SK-N-SH (cell line): ENCODE results near the gene PRKCD. TPM values are rescaled to one million over a fixed set of nuclear protein-coding genes. Genes with fewer than 3 reads are reported as not detected.

ENCODE experiments used
- CTCF ChIA-PET: fragments of 300-600, 350-600 bp; formaldehyde crosslinking; extraction: SDS; loops from one replicate; lab custom pipeline; 2021; lab: Yijun Ruan, JAX
- POLR2A ChIA-PET: fragments of 350-600 bp; sonication (Branson Sonifier 250); formaldehyde crosslinking; extraction: SDS; loops from one replicate; lab custom pipeline; 2020; ENCODE audit warnings: antibody characterized with exemption, inconsistent platforms; lab: Yijun Ruan, JAX
- DNase-seq: peaks from one replicate; pipeline ENCODE4 v3.0.0; 2012
- H2AFZ ChIP-seq: fragments of 200-600 bp; sonication (generic); 2 replicates; pipeline ENCODE4 v1.8.1; 2016; ENCODE audit warnings: antibody characterized with exemption, mild to moderate bottlenecking, low read depth
- H3F3A ChIP-seq: fragments of 200-600 bp; sonication (generic); replicated peaks from 2 replicates; pipeline ENCODE3; 2016; ENCODE audit warnings: antibody characterized with exemption, mild to moderate bottlenecking; ENCODE audit not compliant: insufficient read depth
- H3K27ac ChIP-seq, 2 experiments: fragments of 200-500 bp in 1 of 2; fragments of 200-600 bp in 1 of 2; sonication (Bioruptor generic) in 1 of 2; sonication (generic), shearing (Covaris generic) in 1 of 2; 2 replicates each; pipeline versions ENCODE4 v1.5.1 to v1.6.1; 2014 to 2016; ENCODE audit warnings: low read depth in 2 of 2, inconsistent platforms in 1 of 2, low read length in 1 of 2, mild to moderate bottlenecking in 1 of 2, mixed read lengths in 1 of 2
- H3K27me3 ChIP-seq: fragments of 200-600 bp; sonication (generic), shearing (Covaris generic); 2 replicates; pipeline ENCODE4 v1.6.1; 2016; ENCODE audit warnings: mixed run types; ENCODE audit not compliant: insufficient read depth
- H3K36me3 ChIP-seq, 2 experiments: fragments of 200-500 bp in 1 of 2; fragments of 200-600 bp in 1 of 2; sonication (Bioruptor generic) in 1 of 2; sonication (generic) in 1 of 2; replicated peaks in 1 of 2; 2 replicates each; pipeline versions ENCODE3 to v1.5.1; 2014 to 2016; ENCODE audit warnings: low read length in 1 of 2, mild to moderate bottlenecking in 1 of 2; ENCODE audit not compliant: insufficient read depth in 2 of 2, control insufficient read depth in 1 of 2
- H3K4me1 ChIP-seq, 2 experiments: fragments of 200-500 bp in 1 of 2; fragments of 200-600 bp in 1 of 2; sonication (Bioruptor generic) in 1 of 2; sonication (generic), shearing (Covaris generic) in 1 of 2; 2 replicates each; pipeline versions ENCODE4 v1.5.1 to v1.6.1; 2014 to 2016; ENCODE audit warnings: low read depth in 1 of 2, low read length in 1 of 2, mixed run types in 1 of 2; ENCODE audit not compliant: insufficient read depth in 2 of 2, control insufficient read depth in 1 of 2
- H3K4me2 ChIP-seq: fragments of 200-600 bp; sonication (generic), shearing (Covaris generic); 2 replicates; pipeline ENCODE4 v1.6.1; 2017; ENCODE audit warnings: mixed run types
- H3K4me3 ChIP-seq, 2 experiments: fragments of 200-500 bp in 1 of 2; fragments of 200-600 bp in 1 of 2; sonication (Bioruptor generic) in 1 of 2; sonication (generic), shearing (Covaris generic) in 1 of 2; 2 replicates each; pipeline versions ENCODE4 v1.5.1 to v1.8.1; 2014 to 2016; ENCODE audit warnings: low read depth in 2 of 2, inconsistent platforms in 1 of 2, low read length in 1 of 2, mild to moderate bottlenecking in 1 of 2, mixed read lengths in 1 of 2, moderate library complexity in 1 of 2
- H3K79me2 ChIP-seq: fragments of 200-600 bp; sonication (generic); 2 replicates; pipeline ENCODE4 v1.8.1; 2017; ENCODE audit warnings: mild to moderate bottlenecking; ENCODE audit not compliant: insufficient read depth
- H3K9ac ChIP-seq: fragments of 200-600 bp; sonication (generic); 2 replicates; pipeline ENCODE4 v1.6.1; 2017; ENCODE audit warnings: mixed run types
- H3K9me2 ChIP-seq: fragments of 200-600 bp; sonication (generic); 2 replicates; pipeline ENCODE4 v1.6.1; 2017; ENCODE audit warnings: mixed run types
- H3K9me3 ChIP-seq: fragments of 200-600 bp; sonication (generic); 2 replicates; pipeline ENCODE4 v1.6.1; 2017; ENCODE audit warnings: mixed run types, mild to moderate bottlenecking, moderate library complexity
- H4K20me1 ChIP-seq: fragments of 200-600 bp; sonication (generic); 2 replicates; pipeline ENCODE4 v1.6.1; 2017; ENCODE audit warnings: mild to moderate bottlenecking, mixed run types; ENCODE audit not compliant: insufficient read depth
- EP300 ChIP-seq, 2 experiments: IDR thresholded peaks; 2 replicates each; pipeline versions ENCODE4 v1.4.0 to v1.6.1; 2012; ENCODE audit warnings: borderline replicate concordance in 1 of 2, low read depth in 1 of 2, low read length in 1 of 2
- EZH2phosphoT487 ChIP-seq: fragments of 200-600 bp; sonication (generic); IDR thresholded peaks from 2 replicates; pipeline ENCODE4 v1.6.1; 2017; ENCODE audit warnings: low read depth, mixed run types, mild to moderate bottlenecking, antibody characterized with exemption, moderate library complexity, borderline replicate concordance
- FOSL2 ChIP-seq: IDR thresholded peaks from 2 replicates; pipeline ENCODE4 v1.4.0; 2012; ENCODE audit warnings: low read depth, mild to moderate bottlenecking, moderate library complexity, borderline replicate concordance
- FOXM1 ChIP-seq: IDR thresholded peaks from 2 replicates; pipeline ENCODE4 v1.4.0; 2012; ENCODE audit warnings: low read depth, mild to moderate bottlenecking
- GABPA ChIP-seq: IDR thresholded peaks from 2 replicates; pipeline ENCODE4 v1.4.0; 2012; ENCODE audit warnings: low read depth, mild to moderate bottlenecking
- GATA2 ChIP-seq: sonication (generic); formaldehyde crosslinking; IDR thresholded peaks from 2 replicates; pipeline ENCODE4 v1.5.0; 2020; ENCODE audit warnings: mild to moderate bottlenecking, missing genetic modification reagents
- IRF3 ChIP-seq: fragments of 150-350 bp; IDR thresholded peaks from 2 replicates; pipeline ENCODE4 v1.6.1; 2016; ENCODE audit warnings: mild to moderate bottlenecking, low read depth, low read length
- JUND ChIP-seq: IDR thresholded peaks from 2 replicates; pipeline ENCODE4 v1.4.0; 2012
- MEF2A ChIP-seq: IDR thresholded peaks from 2 replicates; pipeline ENCODE4 v1.4.0; 2012; ENCODE audit warnings: low read depth, borderline replicate concordance
- NRF1 ChIP-seq: IDR thresholded peaks from 2 replicates; pipeline ENCODE4 v1.6.1; 2012; ENCODE audit warnings: low read depth, mild to moderate bottlenecking, low read length
- RCOR1 ChIP-seq: fragments of 150-350 bp; IDR thresholded peaks from 2 replicates; pipeline ENCODE4 v1.6.1; 2017; ENCODE audit warnings: antibody characterized with exemption, low read length
- SIN3A ChIP-seq: IDR thresholded peaks from 2 replicates; pipeline ENCODE4 v1.6.1; 2012; ENCODE audit warnings: low read depth, mild to moderate bottlenecking, low read length, moderate library complexity, borderline replicate concordance
- USF1 ChIP-seq: IDR thresholded peaks from 2 replicates; pipeline ENCODE4 v1.4.0; 2012; ENCODE audit warnings: low read depth, borderline replicate concordance
- USF2 ChIP-seq: fragments of 150-350 bp; IDR thresholded peaks from 2 replicates; pipeline ENCODE4 v1.6.1; 2017; ENCODE audit warnings: antibody characterized with exemption, low read length, low read depth, borderline replicate concordance
- YY1 ChIP-seq: IDR thresholded peaks from 2 replicates; pipeline ENCODE4 v1.4.0; 2012; ENCODE audit warnings: low read depth, mild to moderate bottlenecking
- WGBS: methylation state at CpG from one replicate; pipeline ENCODE4 v1.1.6; 2017; ENCODE audit warnings: low lambda C conversion rate; 5-methylcytosine and 5-hydroxymethylcytosine counted together
- polyA plus RNA-seq, 3 experiments: library from polyadenylated mRNA; depleted of rRNA; stranded (reverse); fragments of >200 nt; gene quantifications; 2 replicates each; pipeline ENCODE4 v1.2.3, GENCODE V29; 2012
- TF ChIP-seq, protein P1 (sequence below): IDR thresholded peaks from 2 replicates; pipeline ENCODE4 v1.4.0; 2012; ENCODE audit warnings: low read depth, borderline replicate concordance
- TF ChIP-seq, protein P2 (sequence below): IDR thresholded peaks from 2 replicates; pipeline ENCODE4 v1.4.0; 2012; ENCODE audit warnings: low read depth

The PRKCD gene
- polyA plus RNA-seq, 1 of the 3 experiments (the other 2 are of a cell fraction) = 29.0 TPM

- H3K9ac ChIP-seq = no peak overlapping the region
- TF ChIP-seq SIN3A (no peak), GATA2 (CRISPR knock-in tag) (no peak), IRF3 (no peak), MEF2A (no peak), EZH2phosphoT487 (no peak), EP300 (IDR thresholded peaks at IDR 0.05; ENCODE audit: borderline replicate concordance in 1 of 2, low read depth in 1 of 2, low read length in 1 of 2) (no peak), YY1 (no peak), JUND (no peak), USF2 (no peak), USF1 (no peak), GABPA (no peak), NRF1 (no peak), RCOR1 (no peak), FOSL2 (no peak), FOXM1 (no peak)
- TF ChIP-seq, protein P1, sequence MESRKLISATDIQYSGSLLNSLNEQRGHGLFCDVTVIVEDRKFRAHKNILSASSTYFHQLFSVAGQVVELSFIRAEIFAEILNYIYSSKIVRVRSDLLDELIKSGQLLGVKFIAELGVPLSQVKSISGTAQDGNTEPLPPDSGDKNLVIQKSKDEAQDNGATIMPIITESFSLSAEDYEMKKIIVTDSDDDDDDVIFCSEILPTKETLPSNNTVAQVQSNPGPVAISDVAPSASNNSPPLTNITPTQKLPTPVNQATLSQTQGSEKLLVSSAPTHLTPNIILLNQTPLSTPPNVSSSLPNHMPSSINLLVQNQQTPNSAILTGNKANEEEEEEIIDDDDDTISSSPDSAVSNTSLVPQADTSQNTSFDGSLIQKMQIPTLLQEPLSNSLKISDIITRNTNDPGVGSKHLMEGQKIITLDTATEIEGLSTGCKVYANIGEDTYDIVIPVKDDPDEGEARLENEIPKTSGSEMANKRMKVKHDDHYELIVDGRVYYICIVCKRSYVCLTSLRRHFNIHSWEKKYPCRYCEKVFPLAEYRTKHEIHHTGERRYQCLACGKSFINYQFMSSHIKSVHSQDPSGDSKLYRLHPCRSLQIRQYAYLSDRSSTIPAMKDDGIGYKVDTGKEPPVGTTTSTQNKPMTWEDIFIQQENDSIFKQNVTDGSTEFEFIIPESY = no peak
- TF ChIP-seq, protein P2, sequence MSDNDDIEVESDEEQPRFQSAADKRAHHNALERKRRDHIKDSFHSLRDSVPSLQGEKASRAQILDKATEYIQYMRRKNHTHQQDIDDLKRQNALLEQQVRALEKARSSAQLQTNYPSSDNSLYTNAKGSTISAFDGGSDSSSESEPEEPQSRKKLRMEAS = no peak
- TF ChIP-seq, all 33 proteins: peak for 0
- ChIA-PET CTCF (interaction anchor here (1.3 to 3.0 kb wide), 2 partner anchors 32 to 318 kb away, joined by 3 to 14 read pairs; no protein-coding TSS in a partner anchor), POLR2A (no interaction called here)
- Histone ChIP-seq H2AFZ (no peak overlapping the region), H3K9me2 (no peaks in the 10 kb centered on the region), H4K20me1 (no peaks in the 10 kb centered on the region), H3K4me2 (no peak overlapping the region), H3K79me2 (peaks cover 8% of the 10 kb centered on the region; the same call in 1 of the 2 replicates), H3K27me3 (no peaks in the 10 kb centered on the region), H3K36me3 (no peaks in the 10 kb centered on the region), H3K4me1 (peaks cover 6 to 32% of the 10 kb centered on the region in 2 experiments; a peak in 2 of 4 replicates), H3F3A (peaks cover 4% of the 10 kb centered on the region), H3K4me3 (no peak overlapping the region), H3K9me3 (no peaks in the 10 kb centered on the region), H3K27ac (no peak overlapping the region)
- 94% methylated on average over 5 of the region's 6 CpGs for WGBS
- no peak for DNase-seq
Observed at GRCh38 chr3:53163444-53164387, 2.7 kb downstream of the PRKCD start.
